H1 (cell line): ENCODE measurements around the gene C2orf72. TPM values are rescaled to one million over a fixed set of nuclear protein-coding genes. Genes with fewer than 3 reads are reported as not detected.

ENCODE experiments used
- CHD2 ChIP-seq: IDR thresholded peaks from 2 replicates; pipeline ENCODE4 v1.6.1; 2012; ENCODE audit warnings: low read length, improper control_type of control experiment
- CREB1 ChIP-seq: IDR thresholded peaks from 2 replicates; pipeline ENCODE4 v1.6.1; 2012; ENCODE audit warnings: inconsistent platforms
- KDM1A ChIP-seq: fragments of 200-600, 300-600 bp; sonication (generic); IDR thresholded peaks from 2 replicates; pipeline ENCODE4 v1.7.1; 2016; ENCODE audit warnings: mild to moderate bottlenecking, low read length, borderline replicate concordance
- PHF8 ChIP-seq: fragments of 200-600 bp; sonication (generic); conservative IDR thresholded peaks from 2 replicates; pipeline ENCODE4 v1.7.1; 2012; ENCODE audit warnings: low read depth, mild to moderate bottlenecking, inconsistent platforms, low read length, moderate library complexity
- YY1 ChIP-seq: IDR thresholded peaks from 2 replicates; pipeline ENCODE4 v1.6.1; 2011; ENCODE audit warnings: low read depth, mild to moderate bottlenecking, low read length
- polyA plus RNA-seq, 7 experiments: library from polyadenylated mRNA; depleted of rRNA in 3 of 7; stranded (reverse) in 5 of 7; unstranded in 2 of 7; fragments of >200 nt in 5 of 7; fragments of 200-250 nt in 2 of 7; gene quantifications; 1 replicate in 5 of 7; 2 replicates in 1 of 7; 4 replicates in 1 of 7; pipeline versions ENCODE4 v1.2.1 to v1.2.3, GENCODE V29; 2011 to 2013; ENCODE audit warnings: missing spikeins in 2 of 7, mixed read lengths in 2 of 7
- total RNA-seq: library from RNA; stranded (reverse); fragmentation: NEBNext Ultra II Directional; extraction: Animal tissue kit (Norgen Biotek cat#: 25700); gene quantifications from 2 replicates; pipeline ENCODE4 v1.2.1, GENCODE V29; 2021
- TF ChIP-seq, protein P1 (sequence below): fragments of 300-600 bp; sonication (generic); IDR thresholded peaks from 2 replicates; pipeline ENCODE4 v1.7.1; 2012; ENCODE audit warnings: low read length, moderate library complexity, mild to moderate bottlenecking, inconsistent platforms; ENCODE audit not compliant: insufficient replicate concordance

Gene C2orf72
- total and polyA plus RNA-seq, 2 of the 8 experiments (the other 6 are each of a cell fraction or from before 2014, with no cell fraction given): 1.1 to 1.7 TPM

DNA sequence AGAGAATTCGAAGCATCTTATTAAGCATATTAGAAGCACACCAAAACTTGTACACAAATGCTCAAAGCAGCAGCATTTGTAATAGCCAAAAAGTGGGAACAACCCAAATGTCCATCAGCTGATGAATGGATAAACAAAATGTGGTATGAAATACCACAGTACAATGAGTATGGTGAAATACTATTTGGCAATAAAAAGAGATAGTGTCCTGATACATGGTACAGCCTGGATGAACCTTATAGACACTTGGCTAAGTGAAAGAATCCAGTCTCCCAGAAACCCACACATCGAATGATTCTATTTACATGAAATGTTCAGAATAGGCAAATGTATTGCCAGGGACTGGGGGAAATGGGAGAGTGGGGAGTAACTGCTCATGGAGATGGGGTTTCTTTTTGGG is 38.4 kb upstream of the C2orf72 start (continued):
- TF ChIP-seq, protein P1, sequence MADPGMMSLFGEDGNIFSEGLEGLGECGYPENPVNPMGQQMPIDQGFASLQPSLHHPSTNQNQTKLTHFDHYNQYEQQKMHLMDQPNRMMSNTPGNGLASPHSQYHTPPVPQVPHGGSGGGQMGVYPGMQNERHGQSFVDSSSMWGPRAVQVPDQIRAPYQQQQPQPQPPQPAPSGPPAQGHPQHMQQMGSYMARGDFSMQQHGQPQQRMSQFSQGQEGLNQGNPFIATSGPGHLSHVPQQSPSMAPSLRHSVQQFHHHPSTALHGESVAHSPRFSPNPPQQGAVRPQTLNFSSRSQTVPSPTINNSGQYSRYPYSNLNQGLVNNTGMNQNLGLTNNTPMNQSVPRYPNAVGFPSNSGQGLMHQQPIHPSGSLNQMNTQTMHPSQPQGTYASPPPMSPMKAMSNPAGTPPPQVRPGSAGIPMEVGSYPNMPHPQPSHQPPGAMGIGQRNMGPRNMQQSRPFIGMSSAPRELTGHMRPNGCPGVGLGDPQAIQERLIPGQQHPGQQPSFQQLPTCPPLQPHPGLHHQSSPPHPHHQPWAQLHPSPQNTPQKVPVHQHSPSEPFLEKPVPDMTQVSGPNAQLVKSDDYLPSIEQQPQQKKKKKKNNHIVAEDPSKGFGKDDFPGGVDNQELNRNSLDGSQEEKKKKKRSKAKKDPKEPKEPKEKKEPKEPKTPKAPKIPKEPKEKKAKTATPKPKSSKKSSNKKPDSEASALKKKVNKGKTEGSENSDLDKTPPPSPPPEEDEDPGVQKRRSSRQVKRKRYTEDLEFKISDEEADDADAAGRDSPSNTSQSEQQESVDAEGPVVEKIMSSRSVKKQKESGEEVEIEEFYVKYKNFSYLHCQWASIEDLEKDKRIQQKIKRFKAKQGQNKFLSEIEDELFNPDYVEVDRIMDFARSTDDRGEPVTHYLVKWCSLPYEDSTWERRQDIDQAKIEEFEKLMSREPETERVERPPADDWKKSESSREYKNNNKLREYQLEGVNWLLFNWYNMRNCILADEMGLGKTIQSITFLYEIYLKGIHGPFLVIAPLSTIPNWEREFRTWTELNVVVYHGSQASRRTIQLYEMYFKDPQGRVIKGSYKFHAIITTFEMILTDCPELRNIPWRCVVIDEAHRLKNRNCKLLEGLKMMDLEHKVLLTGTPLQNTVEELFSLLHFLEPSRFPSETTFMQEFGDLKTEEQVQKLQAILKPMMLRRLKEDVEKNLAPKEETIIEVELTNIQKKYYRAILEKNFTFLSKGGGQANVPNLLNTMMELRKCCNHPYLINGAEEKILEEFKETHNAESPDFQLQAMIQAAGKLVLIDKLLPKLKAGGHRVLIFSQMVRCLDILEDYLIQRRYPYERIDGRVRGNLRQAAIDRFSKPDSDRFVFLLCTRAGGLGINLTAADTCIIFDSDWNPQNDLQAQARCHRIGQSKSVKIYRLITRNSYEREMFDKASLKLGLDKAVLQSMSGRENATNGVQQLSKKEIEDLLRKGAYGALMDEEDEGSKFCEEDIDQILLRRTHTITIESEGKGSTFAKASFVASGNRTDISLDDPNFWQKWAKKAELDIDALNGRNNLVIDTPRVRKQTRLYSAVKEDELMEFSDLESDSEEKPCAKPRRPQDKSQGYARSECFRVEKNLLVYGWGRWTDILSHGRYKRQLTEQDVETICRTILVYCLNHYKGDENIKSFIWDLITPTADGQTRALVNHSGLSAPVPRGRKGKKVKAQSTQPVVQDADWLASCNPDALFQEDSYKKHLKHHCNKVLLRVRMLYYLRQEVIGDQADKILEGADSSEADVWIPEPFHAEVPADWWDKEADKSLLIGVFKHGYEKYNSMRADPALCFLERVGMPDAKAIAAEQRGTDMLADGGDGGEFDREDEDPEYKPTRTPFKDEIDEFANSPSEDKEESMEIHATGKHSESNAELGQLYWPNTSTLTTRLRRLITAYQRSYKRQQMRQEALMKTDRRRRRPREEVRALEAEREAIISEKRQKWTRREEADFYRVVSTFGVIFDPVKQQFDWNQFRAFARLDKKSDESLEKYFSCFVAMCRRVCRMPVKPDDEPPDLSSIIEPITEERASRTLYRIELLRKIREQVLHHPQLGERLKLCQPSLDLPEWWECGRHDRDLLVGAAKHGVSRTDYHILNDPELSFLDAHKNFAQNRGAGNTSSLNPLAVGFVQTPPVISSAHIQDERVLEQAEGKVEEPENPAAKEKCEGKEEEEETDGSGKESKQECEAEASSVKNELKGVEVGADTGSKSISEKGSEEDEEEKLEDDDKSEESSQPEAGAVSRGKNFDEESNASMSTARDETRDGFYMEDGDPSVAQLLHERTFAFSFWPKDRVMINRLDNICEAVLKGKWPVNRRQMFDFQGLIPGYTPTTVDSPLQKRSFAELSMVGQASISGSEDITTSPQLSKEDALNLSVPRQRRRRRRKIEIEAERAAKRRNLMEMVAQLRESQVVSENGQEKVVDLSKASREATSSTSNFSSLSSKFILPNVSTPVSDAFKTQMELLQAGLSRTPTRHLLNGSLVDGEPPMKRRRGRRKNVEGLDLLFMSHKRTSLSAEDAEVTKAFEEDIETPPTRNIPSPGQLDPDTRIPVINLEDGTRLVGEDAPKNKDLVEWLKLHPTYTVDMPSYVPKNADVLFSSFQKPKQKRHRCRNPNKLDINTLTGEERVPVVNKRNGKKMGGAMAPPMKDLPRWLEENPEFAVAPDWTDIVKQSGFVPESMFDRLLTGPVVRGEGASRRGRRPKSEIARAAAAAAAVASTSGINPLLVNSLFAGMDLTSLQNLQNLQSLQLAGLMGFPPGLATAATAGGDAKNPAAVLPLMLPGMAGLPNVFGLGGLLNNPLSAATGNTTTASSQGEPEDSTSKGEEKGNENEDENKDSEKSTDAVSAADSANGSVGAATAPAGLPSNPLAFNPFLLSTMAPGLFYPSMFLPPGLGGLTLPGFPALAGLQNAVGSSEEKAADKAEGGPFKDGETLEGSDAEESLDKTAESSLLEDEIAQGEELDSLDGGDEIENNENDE: no peak
- TF ChIP-seq CREB1: no peak
- TF ChIP-seq KDM1A: no peak
- no peak for TF ChIP-seq YY1
- no peak for TF ChIP-seq CHD2
- TF ChIP-seq PHF8: no peak
